H1 (cell line): ENCODE results near the gene KCNJ16. TPM values are rescaled to one million over a fixed set of nuclear protein-coding genes. Genes with fewer than 3 reads are reported as not detected.
A peak's percentile ranks its signal among the peaks of the same experiment; 100 is the strongest.

Experiments used
- CTCF ChIA-PET: fragments of 300-600 bp; sonication (Branson Sonifier 250); formaldehyde crosslinking; loops from one replicate; lab custom pipeline; 2021; ENCODE audit not compliant: partially characterized antibody; lab: Charles Lee
- POLR2A ChIA-PET: fragments of 300-600 bp; sonication (Branson Sonifier 250); formaldehyde crosslinking; loops from one replicate; lab custom pipeline; 2021; ENCODE audit warnings: inconsistent platforms; ENCODE audit not compliant: partially characterized antibody; lab: Charles Lee
- DNase-seq, 2 experiments: peaks; one replicate each; pipeline versions ENCODE4 v3.0.0 to v3.0.0-alpha.2; 2010 to 2022; ENCODE audit warnings: low spot score in 2 of 2, low read depth in 1 of 2, mixed read lengths in 1 of 2
- FAIRE-seq: peaks from 2 replicates; lab custom pipeline; 2011; peaks lifted over from hg19 to GRCh38; lab: Jason Lieb, UNC
- H2AFZ ChIP-seq: 2 replicates; pipeline ENCODE4 v1.8.1; 2012; ENCODE audit warnings: low read length, inconsistent platforms
- H2AK5ac ChIP-seq: 2 replicates; pipeline ENCODE4 v1.6.1; 2013; ENCODE audit warnings: low read depth, low read length
- H2BK120ac ChIP-seq: replicated peaks from 2 replicates; pipeline ENCODE3; 2013; ENCODE audit warnings: low read depth, low read length, inconsistent platforms
- H2BK12ac ChIP-seq: 2 replicates; pipeline ENCODE4 v1.6.1; 2013; ENCODE audit warnings: low read depth, low read length
- H2BK15ac ChIP-seq: 2 replicates; pipeline ENCODE4 v1.6.1; 2013; ENCODE audit warnings: low read length
- H2BK20ac ChIP-seq: 2 replicates; pipeline ENCODE4 v1.6.1; 2013; ENCODE audit warnings: low read length
- H2BK5ac ChIP-seq: 2 replicates; pipeline ENCODE4 v1.6.1; 2013; ENCODE audit warnings: low read depth, low read length
- H3K14ac ChIP-seq: 2 replicates; pipeline ENCODE4 v1.6.1; 2013; ENCODE audit warnings: inconsistent platforms; ENCODE audit not compliant: insufficient read length
- H3K18ac ChIP-seq: 2 replicates; pipeline ENCODE4 v1.6.1; 2013; ENCODE audit warnings: low read length; ENCODE audit errors: extremely low read depth
- H3K23ac ChIP-seq: 2 replicates; pipeline ENCODE4 v1.6.1; 2013; ENCODE audit warnings: inconsistent platforms; ENCODE audit not compliant: insufficient read length
- H3K23me2 ChIP-seq: 2 replicates; pipeline ENCODE4 v1.6.1; 2013; ENCODE audit warnings: low read depth, low read length
- H3K27ac ChIP-seq: 2 replicates; pipeline ENCODE4 v1.6.1; 2011; ENCODE audit warnings: low read depth, low read length, inconsistent platforms
- H3K27me3 ChIP-seq, 4 experiments: replicated peaks in 1 of 4; 1 replicate in 1 of 4; 2 replicates in 3 of 4; pipeline versions ENCODE4 v1.6.1 to v1.8.1; 2011 to 2013; ENCODE audit warnings: low read length in 3 of 4, mild to moderate bottlenecking in 3 of 4, inconsistent platforms in 2 of 4, mixed read lengths in 2 of 4, moderate library complexity in 1 of 4; ENCODE audit not compliant: control insufficient read depth in 3 of 4, insufficient read depth in 3 of 4; ENCODE audit errors: extremely low read depth in 1 of 4
- H3K36me3 ChIP-seq, 4 experiments: 2 replicates each; pipeline versions ENCODE4 v1.6.1 to v1.8.1; 2011 to 2013; ENCODE audit warnings: mild to moderate bottlenecking in 4 of 4, low read length in 3 of 4, moderate library complexity in 2 of 4, control low read depth in 1 of 4, inconsistent platforms in 1 of 4; ENCODE audit not compliant: insufficient read depth in 4 of 4, control insufficient read depth in 2 of 4
- H3K4ac ChIP-seq: replicated peaks from 2 replicates; pipeline ENCODE3; 2013; ENCODE audit warnings: low read length, low read depth, mixed read lengths, inconsistent platforms; ENCODE audit not compliant: insufficient read length
- H3K4me1 ChIP-seq, 4 experiments: replicated peaks in 1 of 4; 1 replicate in 1 of 4; 2 replicates in 3 of 4; pipeline versions ENCODE4 v1.6.1 to v1.8.1; 2011 to 2013; ENCODE audit warnings: low read length in 3 of 4, inconsistent platforms in 2 of 4, mixed read lengths in 1 of 4; ENCODE audit not compliant: insufficient read depth in 4 of 4, control insufficient read depth in 3 of 4
- H3K4me2 ChIP-seq, 2 experiments: 2 replicates each; pipeline versions ENCODE4 v1.6.1 to v1.8.1; 2011 to 2013; ENCODE audit warnings: low read depth in 2 of 2, low read length in 2 of 2, control low read depth in 1 of 2, inconsistent platforms in 1 of 2, mild to moderate bottlenecking in 1 of 2; ENCODE audit not compliant: insufficient read depth in 1 of 2
- H3K4me3 ChIP-seq, 4 experiments: fragments of 200-600, 300-600 bp in 1 of 4; sonication (generic), shearing (Covaris generic), sonication (Bioruptor Twin) in 1 of 4; 2 replicates each; pipeline versions ENCODE4 v1.5.1 to v1.8.1; 2011 to 2016; ENCODE audit warnings: low read length in 4 of 4, low read depth in 3 of 4, control low read depth in 2 of 4, inconsistent platforms in 2 of 4, mild to moderate bottlenecking in 2 of 4, mixed read lengths in 1 of 4, moderate library complexity in 1 of 4; ENCODE audit not compliant: insufficient read depth in 2 of 4; ENCODE audit errors: extremely low read depth in 1 of 4
- H3K56ac ChIP-seq: replicated peaks from 2 replicates; pipeline ENCODE3; 2013; ENCODE audit warnings: low read depth, mild to moderate bottlenecking, mixed read lengths, low read length, inconsistent platforms; ENCODE audit not compliant: insufficient read length
- H3K79me1 ChIP-seq: 2 replicates; pipeline ENCODE4 v1.6.1; 2013; ENCODE audit warnings: low read depth, low read length, control low read depth
- H3K79me2 ChIP-seq, 2 experiments: 2 replicates each; pipeline versions ENCODE4 v1.6.1 to v1.8.1; 2012 to 2013; ENCODE audit warnings: low read length in 2 of 2, mild to moderate bottlenecking in 2 of 2, inconsistent platforms in 1 of 2; ENCODE audit not compliant: insufficient read depth in 2 of 2, control insufficient read depth in 1 of 2
- H3K9ac ChIP-seq, 4 experiments: replicated peaks in 1 of 4; 1 replicate in 1 of 4; 2 replicates in 3 of 4; pipeline versions ENCODE4 v1.6.1 to v1.8.1; 2011 to 2013; ENCODE audit warnings: low read depth in 3 of 4, low read length in 3 of 4, control low read depth in 2 of 4, mild to moderate bottlenecking in 2 of 4, moderate library complexity in 2 of 4, inconsistent platforms in 1 of 4; ENCODE audit errors: extremely low read depth in 1 of 4
- H3K9me3 ChIP-seq, 2 experiments: 2 replicates each; pipeline versions ENCODE4 v1.6.1 to v1.8.1; 2012 to 2013; ENCODE audit warnings: mild to moderate bottlenecking in 2 of 2, moderate library complexity in 2 of 2, control low read depth in 1 of 2, inconsistent platforms in 1 of 2, low read depth in 1 of 2, low read length in 1 of 2, mixed read lengths in 1 of 2; ENCODE audit not compliant: insufficient read depth in 2 of 2
- H4K20me1 ChIP-seq, 2 experiments: replicated peaks in 1 of 2; 2 replicates each; pipeline versions ENCODE3 to v1.8.1; 2011 to 2013; ENCODE audit warnings: inconsistent platforms in 2 of 2, low read length in 2 of 2, mild to moderate bottlenecking in 1 of 2; ENCODE audit not compliant: insufficient read depth in 2 of 2, control insufficient read depth in 1 of 2
- H4K5ac ChIP-seq: 2 replicates; pipeline ENCODE4 v1.6.1; 2013; ENCODE audit warnings: low read length, low read depth, mixed read lengths, inconsistent platforms; ENCODE audit not compliant: insufficient read length
- H4K8ac ChIP-seq: 2 replicates; pipeline ENCODE4 v1.8.0; 2013; ENCODE audit warnings: mild to moderate bottlenecking, moderate library complexity, low read length, inconsistent platforms; ENCODE audit not compliant: insufficient read depth; ENCODE audit errors: extremely low read depth
- H4K91ac ChIP-seq: replicated peaks from 2 replicates; pipeline ENCODE3; 2013; ENCODE audit warnings: low read length, mixed read lengths, inconsistent platforms; ENCODE audit not compliant: insufficient read length
- SP1 ChIP-seq: IDR thresholded peaks from 2 replicates; pipeline ENCODE4 v1.6.1; 2011; ENCODE audit warnings: low read depth, low read length
- YY1 ChIP-seq: IDR thresholded peaks from 2 replicates; pipeline ENCODE4 v1.6.1; 2011; ENCODE audit warnings: low read depth, mild to moderate bottlenecking, low read length
- WGBS, 2 experiments: shearing (Covaris generic) in 1 of 2; methylation state at CpG; one replicate each; pipeline versions ENCODE4 v1.1.6 to v1.1.7; 2013 to 2015; ENCODE audit warnings: low lambda C conversion rate in 2 of 2, mixed read lengths in 2 of 2, inconsistent platforms in 1 of 2, low coverage in 1 of 2, missing lambda C conversion rate in 1 of 2; ENCODE audit not compliant: insufficient replicate concordance in 2 of 2, insufficient coverage in 1 of 2, insufficient read length in 1 of 2; ENCODE audit errors: extremely low coverage in 1 of 2, missing lambda C conversion rate in 1 of 2; 5-methylcytosine and 5-hydroxymethylcytosine counted together
- polyA plus RNA-seq, 7 experiments: library from polyadenylated mRNA; depleted of rRNA in 3 of 7; stranded (reverse) in 5 of 7; unstranded in 2 of 7; fragments of >200 nt in 5 of 7; fragments of 200-250 nt in 2 of 7; gene quantifications; 1 replicate in 5 of 7; 2 replicates in 1 of 7; 4 replicates in 1 of 7; pipeline versions ENCODE4 v1.2.1 to v1.2.3, GENCODE V29; 2011 to 2013; ENCODE audit warnings: missing spikeins in 2 of 7, mixed read lengths in 2 of 7
- total RNA-seq: library from RNA; stranded (reverse); fragmentation: NEBNext Ultra II Directional; extraction: Animal tissue kit (Norgen Biotek cat#: 25700); gene quantifications from 2 replicates; pipeline ENCODE4 v1.2.1, GENCODE V29; 2021

Gene KCNJ16
- total and polyA plus RNA-seq, 2 of the 8 experiments (the other 6 are each of a cell fraction or from before 2014, with no cell fraction given) = not detected

- Histone ChIP-seq H3K9me3 (0 out of 4 replicates have a peak, but pooled peaks cover 0 to 3% of the 10 kb centered on the region in 2 experiments), H2BK15ac (no peak overlapping the region), H4K8ac (no peak overlapping the region), H3K4me1 (no peaks in the 10 kb centered on the region; a peak in 1 of 7 replicates), H3K4me2 (no peak overlapping the region), H3K27me3 (no peaks in the 10 kb centered on the region), H2BK120ac (no peak overlapping the region), H3K36me3 (no peaks in the 10 kb centered on the region), H2BK20ac (no peak overlapping the region), H3K4me3 (no peak overlapping the region), H2AFZ (peak overlapping the region; percentile 22; the same call in 1 of the 2 replicates), H3K23me2 (no peaks in the 10 kb centered on the region; the same call in 1 of the 2 replicates), H2BK12ac (no peak overlapping the region), H4K5ac (no peak overlapping the region), H3K79me1 (no peaks in the 10 kb centered on the region), H3K27ac (no peak overlapping the region), H3K9ac (no peak overlapping the region), H3K18ac (no peak overlapping the region), H3K14ac (no peak overlapping the region), H2AK5ac (no peak overlapping the region), H2BK5ac (no peak overlapping the region), H3K56ac (no peak overlapping the region), H4K20me1 (no peaks in the 10 kb centered on the region), H3K23ac (no peak overlapping the region), H3K79me2 (no peaks in the 10 kb centered on the region), H4K91ac (no peak overlapping the region), H3K4ac (no peak overlapping the region)
- no peak for DNase-seq
- ChIA-PET CTCF (no interaction called here), POLR2A (no interaction called here)
- WGBS, 2 experiments = 91% methylated on average over 8 of the region's 8 CpGs; no CpG with 5 or more reads in 1 of the 2 experiments
- FAIRE-seq = no peak
- TF ChIP-seq SP1 = no peak
- TF ChIP-seq YY1 = no peak
Observed at GRCh38 chr17:70134042-70134441, 59.0 kb downstream of the KCNJ16 start.
